Calu3 (cell line): ENCODE measurements around the gene NLK. TPM values are rescaled to one million over a fixed set of nuclear protein-coding genes. Genes with fewer than 3 reads are reported as not detected.
"Not testable (repeated sequence)": the region's sequence is repeated elsewhere in the genome, so short reads cannot be mapped to it uniquely, and the experiment has no call there.

Experiments
- BruUV-seq: library from RNA; stranded (reverse); fragments of 400-500 nt; replicated peaks from 2 replicates; lab custom pipeline; 2021; lab: Mats Ljungman, UMichigan
- CTCF ChIA-PET: fragments of 300-600 bp; sonication (Branson Sonifier 250); formaldehyde crosslinking; loops from one replicate; lab custom pipeline; 2022; ENCODE audit warnings: antibody characterized with exemption; lab: Charles Lee
- DNase-seq: peaks from one replicate; pipeline ENCODE4 v3.0.0; 2022
- H3K27ac Mint-ChIP-seq: one replicate; pipeline ENCODE4 v1.8.0; 2022; ENCODE audit warnings: mixed read lengths; ENCODE audit not compliant: unreplicated experiment
- H3K27me3 Mint-ChIP-seq: one replicate; pipeline ENCODE4 v1.8.0; 2022; ENCODE audit warnings: mixed read lengths; ENCODE audit not compliant: unreplicated experiment
- H3K36me3 Mint-ChIP-seq: one replicate; pipeline ENCODE4 v1.8.0; 2022; ENCODE audit warnings: mild to moderate bottlenecking, moderate library complexity, mixed read lengths; ENCODE audit not compliant: insufficient read depth, unreplicated experiment
- H3K4me1 Mint-ChIP-seq: one replicate; pipeline ENCODE4 v1.8.0; 2022; ENCODE audit warnings: mild to moderate bottlenecking, low read depth, mixed read lengths; ENCODE audit not compliant: unreplicated experiment
- H3K4me3 Mint-ChIP-seq: one replicate; pipeline ENCODE4 v1.8.0; 2022; ENCODE audit warnings: mild to moderate bottlenecking, low read depth, moderate library complexity, mixed read lengths; ENCODE audit not compliant: unreplicated experiment
- H3K9me3 Mint-ChIP-seq: one replicate; pipeline ENCODE4 v1.8.0; 2022; ENCODE audit warnings: low read depth, mixed read lengths; ENCODE audit not compliant: unreplicated experiment
- intact Hi-C: fragments of 100-400 bp; cut with micrococcal nuclease; formaldehyde crosslinking; loops from one replicate; pipeline ENCODE4 v1.10.0; 2022; ENCODE audit not compliant: unreplicated experiment
- total RNA-seq: library from RNA; stranded (reverse); gene quantifications from 2 replicates; pipeline ENCODE4 v1.2.3, GENCODE V29; 2022
- TF ChIP-seq, protein P1 (sequence below): fragments of 200-600 bp; IDR thresholded peaks from one replicate; pipeline ENCODE4 v1.8.0; 2022; ENCODE audit warnings: antibody characterized with exemption; ENCODE audit not compliant: unreplicated experiment

NLK gene
- total RNA-seq, 1 experiment from 2014 or later, result 20.4 TPM

DNA sequence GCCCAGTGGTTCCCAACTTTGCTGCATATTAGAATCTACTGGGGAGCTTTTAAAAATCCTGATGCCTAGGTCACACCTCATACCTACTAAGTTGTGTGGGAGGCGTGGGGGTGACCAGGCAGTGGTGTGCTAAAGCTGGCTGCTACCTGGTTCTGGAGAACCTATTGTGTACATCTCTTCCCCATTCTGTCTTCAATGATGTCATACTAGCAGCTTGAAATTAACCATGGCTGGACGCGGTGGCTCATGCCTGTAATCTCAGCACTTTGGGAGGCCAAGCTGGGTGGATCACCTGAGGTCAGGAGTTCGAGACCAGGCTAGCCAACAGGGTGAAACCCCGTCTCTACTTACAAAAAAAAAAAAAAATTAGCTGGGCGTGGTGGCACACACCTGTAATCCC lies 11.3 kb upstream of the NLK start:
- DNase-seq, result no peak
- no peak overlapping the region for H3K27ac Mint-ChIP-seq
- no TSS peak for BruUV-seq
- intact Hi-C loops, result no loop called here
- no peak overlapping the region for H3K4me3 Mint-ChIP-seq
- TF ChIP-seq, protein P1, sequence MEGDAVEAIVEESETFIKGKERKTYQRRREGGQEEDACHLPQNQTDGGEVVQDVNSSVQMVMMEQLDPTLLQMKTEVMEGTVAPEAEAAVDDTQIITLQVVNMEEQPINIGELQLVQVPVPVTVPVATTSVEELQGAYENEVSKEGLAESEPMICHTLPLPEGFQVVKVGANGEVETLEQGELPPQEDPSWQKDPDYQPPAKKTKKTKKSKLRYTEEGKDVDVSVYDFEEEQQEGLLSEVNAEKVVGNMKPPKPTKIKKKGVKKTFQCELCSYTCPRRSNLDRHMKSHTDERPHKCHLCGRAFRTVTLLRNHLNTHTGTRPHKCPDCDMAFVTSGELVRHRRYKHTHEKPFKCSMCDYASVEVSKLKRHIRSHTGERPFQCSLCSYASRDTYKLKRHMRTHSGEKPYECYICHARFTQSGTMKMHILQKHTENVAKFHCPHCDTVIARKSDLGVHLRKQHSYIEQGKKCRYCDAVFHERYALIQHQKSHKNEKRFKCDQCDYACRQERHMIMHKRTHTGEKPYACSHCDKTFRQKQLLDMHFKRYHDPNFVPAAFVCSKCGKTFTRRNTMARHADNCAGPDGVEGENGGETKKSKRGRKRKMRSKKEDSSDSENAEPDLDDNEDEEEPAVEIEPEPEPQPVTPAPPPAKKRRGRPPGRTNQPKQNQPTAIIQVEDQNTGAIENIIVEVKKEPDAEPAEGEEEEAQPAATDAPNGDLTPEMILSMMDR, result no peak
- CTCF ChIA-PET, result no interaction called here
- no peaks in the 10 kb centered on the region for H3K9me3 Mint-ChIP-seq
- no peaks in the 10 kb centered on the region for H3K36me3 Mint-ChIP-seq
- no peaks in the 10 kb centered on the region for H3K27me3 Mint-ChIP-seq
- no peaks in the 10 kb centered on the region for H3K4me1 Mint-ChIP-seq

DNA sequence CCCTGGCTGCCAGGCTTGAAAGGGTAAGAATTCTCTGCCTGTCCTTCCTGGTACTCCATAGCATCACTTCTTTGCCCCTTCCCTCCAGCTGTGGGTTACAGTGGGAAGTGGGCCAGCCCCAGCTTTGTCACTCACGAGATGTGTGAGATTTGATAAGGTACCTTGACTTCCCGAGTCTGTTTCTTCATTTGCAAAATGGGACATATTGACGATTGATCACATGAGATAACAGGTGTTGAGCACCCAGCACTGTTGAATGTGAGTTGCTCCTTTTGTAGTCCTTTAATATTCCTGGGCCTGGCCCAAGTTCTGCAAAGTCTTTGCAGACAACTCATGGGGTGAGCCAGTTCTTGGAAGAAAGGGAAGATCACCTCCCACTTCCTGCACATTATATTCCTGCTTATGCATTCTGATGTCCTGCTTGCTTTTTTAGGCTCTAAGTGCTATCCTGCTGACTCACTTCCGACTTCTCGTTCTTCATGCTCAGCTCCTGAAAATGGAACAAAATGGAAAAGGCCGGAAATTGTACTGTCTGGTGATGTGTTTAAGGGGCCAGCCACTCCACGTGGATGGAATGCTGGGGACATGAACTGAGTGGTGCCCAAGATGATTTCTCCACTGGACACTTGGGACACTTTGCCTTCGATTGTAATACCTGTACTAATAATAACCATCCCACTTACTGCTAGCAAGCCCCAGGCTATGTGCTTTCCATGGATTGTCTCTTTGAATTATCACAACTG lies 8.3 kb upstream of the NLK start:
- H3K27ac Mint-ChIP-seq, result no peak overlapping the region
- H3K4me3 Mint-ChIP-seq, result no peak overlapping the region

DNA sequence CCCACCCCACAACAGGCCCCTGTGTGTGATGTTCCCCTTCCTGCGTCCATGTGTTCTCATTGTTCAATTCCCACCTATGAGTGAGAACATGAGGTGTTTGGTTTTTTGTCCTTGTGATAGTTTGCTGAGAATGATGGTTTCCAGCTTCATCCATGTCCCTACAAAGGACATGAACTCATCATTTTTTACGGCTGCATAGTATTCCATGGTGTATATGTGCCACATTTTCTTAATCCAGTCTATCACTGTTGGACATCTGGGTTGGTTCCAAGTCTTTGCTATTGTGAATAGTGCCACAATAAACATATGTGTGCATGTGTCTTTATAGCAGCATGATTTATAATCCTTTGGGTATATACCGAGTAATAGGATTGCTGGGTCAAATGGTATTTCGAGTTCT lies 7.0 kb upstream of the NLK start:
- intact Hi-C loops, H3K36me3 Mint-ChIP-seq, BruUV-seq, H3K27ac Mint-ChIP-seq, H3K4me3 Mint-ChIP-seq, CTCF ChIA-PET, H3K4me1 Mint-ChIP-seq, DNase-seq, H3K9me3 Mint-ChIP-seq: not testable (repeated sequence)
- H3K27me3 Mint-ChIP-seq, result peaks cover 13% of the 10 kb centered on the region

More for the DNA sequence above, 8.3 kb upstream of the NLK start:
- TF ChIP-seq, protein P1, result no peak
- no TSS peak for BruUV-seq
- H3K27me3 Mint-ChIP-seq, result peaks cover 7% of the 10 kb centered on the region
- no peak for DNase-seq
- H3K4me1 Mint-ChIP-seq, result no peaks in the 10 kb centered on the region
- CTCF ChIA-PET, result no interaction called here
- intact Hi-C loops, result no loop called here
- H3K9me3 Mint-ChIP-seq, result no peaks in the 10 kb centered on the region
- H3K36me3 Mint-ChIP-seq, result no peaks in the 10 kb centered on the region

DNA sequence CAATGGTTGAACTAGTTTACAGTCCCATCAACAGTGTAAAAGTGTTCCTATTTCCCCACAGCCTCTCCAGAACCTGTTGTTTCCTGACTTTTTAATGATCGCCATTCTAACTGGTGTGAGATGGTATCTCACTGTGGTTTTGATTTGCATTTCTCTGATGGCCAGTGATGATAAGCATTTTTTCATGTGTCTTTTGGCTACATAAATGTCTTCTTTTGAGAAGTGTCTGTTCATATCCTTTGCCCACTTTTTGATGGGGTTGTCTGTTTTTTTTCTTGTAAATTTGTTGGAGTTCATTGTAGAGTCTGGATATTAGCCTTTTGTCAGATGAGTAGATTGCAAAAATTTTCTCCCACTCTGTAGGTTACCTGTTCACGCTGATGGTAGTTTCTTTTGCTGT lies 6.6 kb upstream of the NLK start:
- H3K27ac Mint-ChIP-seq, DNase-seq, H3K4me3 Mint-ChIP-seq, intact Hi-C loops, H3K9me3 Mint-ChIP-seq, H3K36me3 Mint-ChIP-seq, H3K4me1 Mint-ChIP-seq, CTCF ChIA-PET, BruUV-seq: not testable (repeated sequence)
- H3K27me3 Mint-ChIP-seq, result peaks cover 13% of the 10 kb centered on the region

DNA sequence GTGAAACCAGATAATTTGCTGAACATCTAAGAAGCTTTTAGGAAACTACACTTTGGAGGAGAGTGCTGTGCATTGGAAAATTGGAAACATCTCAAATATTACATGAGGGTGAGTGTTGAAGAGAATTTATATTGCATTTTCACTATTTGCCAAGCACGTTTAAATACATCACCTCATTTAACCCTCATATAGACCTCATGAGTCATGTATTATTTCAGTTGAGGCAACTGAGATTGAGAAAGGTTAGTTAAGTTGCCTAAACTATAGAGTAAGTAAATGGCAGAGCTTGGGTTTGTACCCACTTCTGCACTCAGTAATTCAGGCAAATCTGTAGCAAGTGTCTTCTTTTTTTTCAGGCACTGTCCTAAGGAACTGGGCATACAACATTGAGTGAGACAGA lies 3.7 kb upstream of the NLK start:
- CTCF ChIA-PET, result no interaction called here
- intact Hi-C loops, result no loop called here
- peaks cover 25% of the 10 kb centered on the region for H3K36me3 Mint-ChIP-seq
- H3K4me3 Mint-ChIP-seq, result no peak overlapping the region
- no peak overlapping the region for H3K27ac Mint-ChIP-seq
- no TSS peak for BruUV-seq
- H3K9me3 Mint-ChIP-seq, result no peaks in the 10 kb centered on the region
- no peak for DNase-seq
- TF ChIP-seq, protein P1, result no peak
- H3K27me3 Mint-ChIP-seq, result peaks cover 13% of the 10 kb centered on the region
- peaks cover 13% of the 10 kb centered on the region for H3K4me1 Mint-ChIP-seq
